H1 (cell line): Measurements from ENCODE around the gene GNG10. TPM values are rescaled to one million over a fixed set of nuclear protein-coding genes. Genes with fewer than 3 reads are reported as not detected.

ENCODE experiments used
- CTCF ChIA-PET: fragments of 300-600 bp; sonication (Branson Sonifier 250); formaldehyde crosslinking; loops from one replicate; lab custom pipeline; 2021; ENCODE audit not compliant: partially characterized antibody; lab: Charles Lee
- POLR2A ChIA-PET: fragments of 300-600 bp; sonication (Branson Sonifier 250); formaldehyde crosslinking; loops from one replicate; lab custom pipeline; 2021; ENCODE audit warnings: inconsistent platforms; ENCODE audit not compliant: partially characterized antibody; lab: Charles Lee
- DNase-seq, 2 experiments: peaks; one replicate each; pipeline versions ENCODE4 v3.0.0 to v3.0.0-alpha.2; 2010 to 2022; ENCODE audit warnings: low spot score in 2 of 2, low read depth in 1 of 2, mixed read lengths in 1 of 2
- FAIRE-seq: peaks from 2 replicates; lab custom pipeline; 2011; peaks lifted over from hg19 to GRCh38; lab: Jason Lieb, UNC
- H2AFZ ChIP-seq: 2 replicates; pipeline ENCODE4 v1.8.1; 2012; ENCODE audit warnings: low read length, inconsistent platforms
- H2AK5ac ChIP-seq: 2 replicates; pipeline ENCODE4 v1.6.1; 2013; ENCODE audit warnings: low read depth, low read length
- H2BK120ac ChIP-seq: replicated peaks from 2 replicates; pipeline ENCODE3; 2013; ENCODE audit warnings: low read depth, low read length, inconsistent platforms
- H2BK12ac ChIP-seq: 2 replicates; pipeline ENCODE4 v1.6.1; 2013; ENCODE audit warnings: low read depth, low read length
- H2BK15ac ChIP-seq: 2 replicates; pipeline ENCODE4 v1.6.1; 2013; ENCODE audit warnings: low read length
- H2BK20ac ChIP-seq: 2 replicates; pipeline ENCODE4 v1.6.1; 2013; ENCODE audit warnings: low read length
- H2BK5ac ChIP-seq: 2 replicates; pipeline ENCODE4 v1.6.1; 2013; ENCODE audit warnings: low read depth, low read length
- H3K14ac ChIP-seq: 2 replicates; pipeline ENCODE4 v1.6.1; 2013; ENCODE audit warnings: inconsistent platforms; ENCODE audit not compliant: insufficient read length
- H3K18ac ChIP-seq: 2 replicates; pipeline ENCODE4 v1.6.1; 2013; ENCODE audit warnings: low read length; ENCODE audit errors: extremely low read depth
- H3K23ac ChIP-seq: 2 replicates; pipeline ENCODE4 v1.6.1; 2013; ENCODE audit warnings: inconsistent platforms; ENCODE audit not compliant: insufficient read length
- H3K23me2 ChIP-seq: 2 replicates; pipeline ENCODE4 v1.6.1; 2013; ENCODE audit warnings: low read depth, low read length
- H3K27ac ChIP-seq: 2 replicates; pipeline ENCODE4 v1.6.1; 2011; ENCODE audit warnings: low read depth, low read length, inconsistent platforms
- H3K27me3 ChIP-seq, 4 experiments: replicated peaks in 1 of 4; 1 replicate in 1 of 4; 2 replicates in 3 of 4; pipeline versions ENCODE4 v1.6.1 to v1.8.1; 2011 to 2013; ENCODE audit warnings: low read length in 3 of 4, mild to moderate bottlenecking in 3 of 4, inconsistent platforms in 2 of 4, mixed read lengths in 2 of 4, moderate library complexity in 1 of 4; ENCODE audit not compliant: control insufficient read depth in 3 of 4, insufficient read depth in 3 of 4; ENCODE audit errors: extremely low read depth in 1 of 4
- H3K36me3 ChIP-seq, 4 experiments: 2 replicates each; pipeline versions ENCODE4 v1.6.1 to v1.8.1; 2011 to 2013; ENCODE audit warnings: mild to moderate bottlenecking in 4 of 4, low read length in 3 of 4, moderate library complexity in 2 of 4, control low read depth in 1 of 4, inconsistent platforms in 1 of 4; ENCODE audit not compliant: insufficient read depth in 4 of 4, control insufficient read depth in 2 of 4
- H3K4ac ChIP-seq: replicated peaks from 2 replicates; pipeline ENCODE3; 2013; ENCODE audit warnings: low read length, low read depth, mixed read lengths, inconsistent platforms; ENCODE audit not compliant: insufficient read length
- H3K4me1 ChIP-seq, 4 experiments: replicated peaks in 1 of 4; 1 replicate in 1 of 4; 2 replicates in 3 of 4; pipeline versions ENCODE4 v1.6.1 to v1.8.1; 2011 to 2013; ENCODE audit warnings: low read length in 3 of 4, inconsistent platforms in 2 of 4, mixed read lengths in 1 of 4; ENCODE audit not compliant: insufficient read depth in 4 of 4, control insufficient read depth in 3 of 4
- H3K4me2 ChIP-seq, 2 experiments: 2 replicates each; pipeline versions ENCODE4 v1.6.1 to v1.8.1; 2011 to 2013; ENCODE audit warnings: low read depth in 2 of 2, low read length in 2 of 2, control low read depth in 1 of 2, inconsistent platforms in 1 of 2, mild to moderate bottlenecking in 1 of 2; ENCODE audit not compliant: insufficient read depth in 1 of 2
- H3K4me3 ChIP-seq, 4 experiments: fragments of 200-600, 300-600 bp in 1 of 4; sonication (generic), shearing (Covaris generic), sonication (Bioruptor Twin) in 1 of 4; 2 replicates each; pipeline versions ENCODE4 v1.5.1 to v1.8.1; 2011 to 2016; ENCODE audit warnings: low read length in 4 of 4, low read depth in 3 of 4, control low read depth in 2 of 4, inconsistent platforms in 2 of 4, mild to moderate bottlenecking in 2 of 4, mixed read lengths in 1 of 4, moderate library complexity in 1 of 4; ENCODE audit not compliant: insufficient read depth in 2 of 4; ENCODE audit errors: extremely low read depth in 1 of 4
- H3K56ac ChIP-seq: replicated peaks from 2 replicates; pipeline ENCODE3; 2013; ENCODE audit warnings: low read depth, mild to moderate bottlenecking, mixed read lengths, low read length, inconsistent platforms; ENCODE audit not compliant: insufficient read length
- H3K79me1 ChIP-seq: 2 replicates; pipeline ENCODE4 v1.6.1; 2013; ENCODE audit warnings: low read depth, low read length, control low read depth
- H3K79me2 ChIP-seq, 2 experiments: 2 replicates each; pipeline versions ENCODE4 v1.6.1 to v1.8.1; 2012 to 2013; ENCODE audit warnings: low read length in 2 of 2, mild to moderate bottlenecking in 2 of 2, inconsistent platforms in 1 of 2; ENCODE audit not compliant: insufficient read depth in 2 of 2, control insufficient read depth in 1 of 2
- H3K9ac ChIP-seq, 4 experiments: replicated peaks in 1 of 4; 1 replicate in 1 of 4; 2 replicates in 3 of 4; pipeline versions ENCODE4 v1.6.1 to v1.8.1; 2011 to 2013; ENCODE audit warnings: low read depth in 3 of 4, low read length in 3 of 4, control low read depth in 2 of 4, mild to moderate bottlenecking in 2 of 4, moderate library complexity in 2 of 4, inconsistent platforms in 1 of 4; ENCODE audit errors: extremely low read depth in 1 of 4
- H3K9me3 ChIP-seq, 2 experiments: 2 replicates each; pipeline versions ENCODE4 v1.6.1 to v1.8.1; 2012 to 2013; ENCODE audit warnings: mild to moderate bottlenecking in 2 of 2, moderate library complexity in 2 of 2, control low read depth in 1 of 2, inconsistent platforms in 1 of 2, low read depth in 1 of 2, low read length in 1 of 2, mixed read lengths in 1 of 2; ENCODE audit not compliant: insufficient read depth in 2 of 2
- H4K20me1 ChIP-seq, 2 experiments: replicated peaks in 1 of 2; 2 replicates each; pipeline versions ENCODE3 to v1.8.1; 2011 to 2013; ENCODE audit warnings: inconsistent platforms in 2 of 2, low read length in 2 of 2, mild to moderate bottlenecking in 1 of 2; ENCODE audit not compliant: insufficient read depth in 2 of 2, control insufficient read depth in 1 of 2
- H4K5ac ChIP-seq: 2 replicates; pipeline ENCODE4 v1.6.1; 2013; ENCODE audit warnings: low read length, low read depth, mixed read lengths, inconsistent platforms; ENCODE audit not compliant: insufficient read length
- H4K8ac ChIP-seq: 2 replicates; pipeline ENCODE4 v1.8.0; 2013; ENCODE audit warnings: mild to moderate bottlenecking, moderate library complexity, low read length, inconsistent platforms; ENCODE audit not compliant: insufficient read depth; ENCODE audit errors: extremely low read depth
- H4K91ac ChIP-seq: replicated peaks from 2 replicates; pipeline ENCODE3; 2013; ENCODE audit warnings: low read length, mixed read lengths, inconsistent platforms; ENCODE audit not compliant: insufficient read length
- EGR1 ChIP-seq: IDR thresholded peaks from 2 replicates; pipeline ENCODE4 v1.6.1; 2011; ENCODE audit warnings: low read depth, low read length, borderline replicate concordance
- NANOG ChIP-seq: IDR thresholded peaks from 2 replicates; pipeline ENCODE4 v1.6.1; 2011; ENCODE audit warnings: low read length, low read depth, mild to moderate bottlenecking, inconsistent platforms; ENCODE audit not compliant: insufficient read depth, poor library complexity, severe bottlenecking
- SIX5 ChIP-seq: IDR thresholded peaks from 2 replicates; pipeline ENCODE4 v1.6.1; 2011; ENCODE audit warnings: mild to moderate bottlenecking, low read depth, low read length
- TAF7 ChIP-seq: optimal IDR thresholded peaks from 2 replicates; pipeline ENCODE3; 2011; ENCODE audit warnings: low read depth, mild to moderate bottlenecking, inconsistent platforms, low read length, moderate library complexity, borderline replicate concordance
- WGBS, 2 experiments: shearing (Covaris generic) in 1 of 2; methylation state at CpG; one replicate each; pipeline versions ENCODE4 v1.1.6 to v1.1.7; 2013 to 2015; ENCODE audit warnings: low lambda C conversion rate in 2 of 2, mixed read lengths in 2 of 2, inconsistent platforms in 1 of 2, low coverage in 1 of 2, missing lambda C conversion rate in 1 of 2; ENCODE audit not compliant: insufficient replicate concordance in 2 of 2, insufficient coverage in 1 of 2, insufficient read length in 1 of 2; ENCODE audit errors: extremely low coverage in 1 of 2, missing lambda C conversion rate in 1 of 2; 5-methylcytosine and 5-hydroxymethylcytosine counted together
- polyA plus RNA-seq, 7 experiments: library from polyadenylated mRNA; depleted of rRNA in 3 of 7; stranded (reverse) in 5 of 7; unstranded in 2 of 7; fragments of >200 nt in 5 of 7; fragments of 200-250 nt in 2 of 7; gene quantifications; 1 replicate in 5 of 7; 2 replicates in 1 of 7; 4 replicates in 1 of 7; pipeline versions ENCODE4 v1.2.1 to v1.2.3, GENCODE V29; 2011 to 2013; ENCODE audit warnings: missing spikeins in 2 of 7, mixed read lengths in 2 of 7
- total RNA-seq: library from RNA; stranded (reverse); fragmentation: NEBNext Ultra II Directional; extraction: Animal tissue kit (Norgen Biotek cat#: 25700); gene quantifications from 2 replicates; pipeline ENCODE4 v1.2.1, GENCODE V29; 2021

The GNG10 gene
- total and polyA plus RNA-seq, 2 of the 8 experiments (the other 6 are each of a cell fraction or from before 2014, with no cell fraction given) = 24.7 to 28.5 TPM

DNA sequence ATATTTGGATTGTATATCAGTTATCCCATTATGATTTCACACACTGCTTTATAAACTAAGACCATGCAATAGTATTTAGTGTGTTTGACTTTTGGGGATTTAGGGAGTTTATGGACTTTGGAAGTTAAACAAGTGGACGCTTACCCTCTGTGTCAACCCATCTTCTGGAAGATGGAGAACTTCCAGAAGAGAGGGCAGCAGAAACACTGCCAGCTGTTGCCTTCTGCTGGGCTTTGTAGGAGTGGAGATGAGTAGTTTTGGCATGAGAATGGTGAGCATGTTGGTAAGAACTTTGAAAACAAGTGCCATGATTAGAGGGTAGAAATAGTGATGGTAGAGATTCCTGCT, 28.0 kb upstream of the GNG10 start:
- 94% methylated on average over 1 of the region's 1 CpG; no CpG with 5 or more reads in 1 of the 2 experiments for WGBS, 2 experiments
- no peak overlapping the region for H2AFZ ChIP-seq
- H3K27ac ChIP-seq = no peak overlapping the region
- H4K20me1 ChIP-seq = peaks cover 3 to 9% of the 10 kb centered on the region in 2 experiments
- H3K4me1 ChIP-seq = peaks cover 0 to 3% (median 1%) of the 10 kb centered on the region in 4 experiments; a peak in 3 of 7 replicates
- no peak overlapping the region for H2BK20ac ChIP-seq
- no peak overlapping the region for H3K18ac ChIP-seq
- H3K9me3 ChIP-seq = no peaks in the 10 kb centered on the region
- H3K36me3 ChIP-seq = no peaks in the 10 kb centered on the region
- no peak overlapping the region for H2BK120ac ChIP-seq
- peaks cover 8% of the 10 kb centered on the region; the same call in 1 of the 2 replicates for H3K23me2 ChIP-seq
- no peak overlapping the region for H2BK5ac ChIP-seq
- no peak for DNase-seq
- H3K9ac ChIP-seq = no peak overlapping the region
- FAIRE-seq = no peak
- CTCF ChIA-PET = no interaction called here
- H3K27me3 ChIP-seq = no peaks in the 10 kb centered on the region
- no peak overlapping the region for H4K5ac ChIP-seq
- no peak overlapping the region for H3K14ac ChIP-seq
- H3K56ac ChIP-seq = no peak overlapping the region
- no peak overlapping the region for H3K23ac ChIP-seq
- no peaks in the 10 kb centered on the region; the same call in none of the 2 replicates for H3K79me1 ChIP-seq
- no peak overlapping the region for H2BK12ac ChIP-seq
- H4K8ac ChIP-seq = no peak overlapping the region
- H2AK5ac ChIP-seq = no peak overlapping the region
- no peak for TF ChIP-seq TAF7
- TF ChIP-seq SIX5 = no peak
- TF ChIP-seq EGR1 = no peak
- no peak for TF ChIP-seq NANOG
- TF ChIP-seq, all 59 proteins: peak for 0
- Histone ChIP-seq H2BK15ac (no peak overlapping the region), H3K4ac (no peak overlapping the region), H3K79me2 (peaks cover 13 to 68% of the 10 kb centered on the region in 2 experiments), H3K4me3 (no peak overlapping the region), H4K91ac (no peak overlapping the region), H3K4me2 (no peak overlapping the region; a peak in 1 of 4 replicates)
- POLR2A ChIA-PET = interaction anchor here (1.1 to 5.0 kb wide), 3 partner anchors 11 to 34 kb away, joined by 3 to 27 read pairs (median 3); partner anchors contain the start of gene PTGR1
